HG02981 (cell line): ENCODE results near the gene FRAS1.
"Not testable (repeated sequence)": the region's sequence is repeated elsewhere in the genome, so short reads cannot be mapped to it uniquely, and the experiment has no call there.

Experiments used
- ATAC-seq: cut with Tn5 transposase; IDR thresholded peaks from one replicate; pipeline ENCODE4 v1.9.1; 2021; ENCODE audit warnings: mild to moderate bottlenecking, moderate library complexity; ENCODE audit not compliant: unreplicated experiment

FRAS1 gene

DNA sequence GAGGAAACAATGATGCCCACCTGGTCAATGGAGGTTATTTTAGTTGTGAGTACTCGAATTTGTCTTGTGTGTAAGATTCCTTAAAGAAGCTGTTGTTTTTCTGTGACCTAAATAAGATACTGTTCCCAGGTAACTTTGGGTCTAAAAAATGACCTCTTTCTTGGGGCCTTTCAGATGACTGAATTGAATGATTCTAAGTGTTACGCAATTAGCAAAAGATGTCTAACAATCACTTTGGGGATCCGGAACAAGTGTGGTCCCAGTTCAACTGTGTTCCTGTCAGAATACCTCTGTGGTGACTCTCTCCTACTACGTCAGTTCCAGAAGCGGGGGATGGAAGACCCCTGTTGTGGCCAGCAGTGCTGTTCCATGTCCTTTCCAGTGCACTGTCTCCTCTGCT is 99.4 kb downstream of the FRAS1 start:
- no peak for ATAC-seq

DNA sequence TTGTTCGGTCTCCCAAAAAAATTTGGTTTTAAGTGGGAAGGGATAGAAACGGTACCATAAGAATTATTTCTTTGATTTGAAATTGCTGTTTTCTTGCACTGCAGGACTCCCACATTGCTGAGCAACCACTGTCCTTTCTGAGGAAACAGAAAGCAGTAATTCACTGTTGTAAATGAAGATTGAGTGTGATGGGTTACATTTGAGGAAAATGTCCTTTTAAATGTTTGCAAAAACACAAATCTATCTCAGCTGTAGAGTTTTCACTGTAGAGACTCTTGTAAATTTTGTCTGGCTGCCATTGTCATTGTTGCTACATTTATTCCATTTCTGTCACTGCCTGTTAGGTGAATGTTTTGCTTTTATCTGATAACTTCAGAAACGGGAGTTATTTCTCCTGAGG is 105.2 kb downstream of the FRAS1 start:
- ATAC-seq = no peak

DNA sequence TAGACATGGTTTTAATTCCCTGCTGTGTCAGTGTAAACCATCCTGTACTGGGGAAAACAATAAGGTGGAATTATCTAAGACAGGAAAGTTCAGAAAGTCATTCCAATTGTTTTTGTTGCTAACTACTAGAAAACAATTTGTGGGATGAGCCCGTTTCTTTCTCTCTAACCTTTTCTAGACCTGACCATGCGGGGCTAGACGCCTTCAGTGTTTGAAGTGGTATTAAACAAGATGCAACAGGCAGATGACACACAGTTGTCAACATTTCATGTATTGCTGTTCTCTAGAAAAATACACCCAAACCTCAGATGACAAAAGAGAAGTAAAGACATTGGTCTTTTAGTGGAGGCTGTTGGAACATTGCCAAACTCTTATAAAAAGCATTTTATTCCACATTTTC is 105.7 kb downstream of the FRAS1 start:
- ATAC-seq = no peak

DNA sequence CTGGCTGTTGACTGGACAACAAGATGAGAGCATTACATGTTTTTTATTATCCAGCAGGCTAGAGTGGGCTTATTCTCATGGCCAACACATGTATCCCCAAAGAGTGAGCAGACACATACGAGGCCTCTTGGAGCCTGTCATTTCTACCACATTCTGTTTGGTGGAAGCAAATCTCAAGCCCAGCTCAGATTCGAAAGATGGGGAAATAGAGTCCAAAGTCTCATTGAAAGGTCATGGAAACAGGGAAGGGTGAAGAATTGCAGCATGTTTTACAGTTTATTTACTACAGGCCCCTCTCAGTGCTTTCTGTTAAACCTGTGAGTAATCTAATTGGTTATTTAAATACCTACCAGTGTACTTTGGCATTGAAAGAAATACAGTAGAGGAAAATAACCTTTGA is 108.6 kb downstream of the FRAS1 start:
- ATAC-seq = no peak

DNA sequence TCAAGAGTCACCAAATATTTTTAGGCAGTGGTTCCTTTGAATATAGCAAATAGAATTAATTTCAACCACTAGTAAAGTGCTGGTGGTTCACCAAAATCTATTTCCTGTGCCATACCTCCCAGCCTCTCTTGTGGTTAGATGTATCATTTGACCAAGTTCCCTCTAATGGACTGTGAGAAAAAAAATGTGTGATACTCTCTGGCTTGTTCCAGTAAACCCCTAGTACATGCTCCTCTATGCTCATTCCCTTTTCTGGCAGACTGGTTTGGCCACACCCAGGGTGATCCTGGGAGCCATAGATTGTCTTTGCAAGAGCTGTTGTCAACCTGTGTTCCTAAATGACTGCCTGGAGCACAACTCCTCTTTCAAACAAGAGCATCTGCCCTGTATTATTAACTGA is 109.5 kb downstream of the FRAS1 start:
- ATAC-seq = no peak

DNA sequence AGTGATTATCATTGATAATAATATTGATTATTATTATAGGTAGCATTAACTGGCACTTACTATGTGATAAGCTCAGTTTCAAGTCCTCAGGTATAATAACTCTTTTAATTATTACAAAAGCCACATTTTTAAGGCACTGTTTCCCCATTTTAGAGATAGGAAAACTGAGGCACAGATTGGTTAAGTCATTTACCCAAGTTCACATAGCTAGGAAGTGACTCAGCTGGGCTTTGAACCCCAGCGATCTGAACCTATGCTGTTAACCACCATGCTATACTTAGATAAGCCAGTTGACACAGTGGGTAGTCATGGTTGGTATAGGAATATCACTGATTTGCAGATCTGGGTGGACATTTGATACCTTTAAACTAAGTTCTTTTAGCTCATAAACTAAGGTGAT is 110.4 kb downstream of the FRAS1 start:
- ATAC-seq = no peak

DNA sequence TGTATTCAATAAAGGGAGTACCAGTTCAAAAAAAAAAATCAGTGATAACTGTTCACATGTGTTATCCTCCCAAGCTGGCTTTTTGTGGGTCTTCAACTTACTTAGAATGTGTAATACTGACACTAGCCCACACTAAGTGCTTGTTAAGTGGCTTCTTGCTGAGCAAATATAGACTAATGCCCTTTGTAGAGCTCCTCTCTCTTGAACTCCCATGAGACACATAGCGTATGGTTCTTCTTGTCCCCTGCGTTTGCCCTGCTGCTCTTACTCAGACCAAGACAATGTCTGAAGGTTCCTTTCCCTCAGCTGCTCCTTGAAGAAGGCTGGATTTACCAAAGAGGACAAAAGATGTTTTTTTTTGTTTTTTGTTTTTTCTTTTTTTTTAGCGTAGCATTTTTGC is 110.9 kb downstream of the FRAS1 start:
- ATAC-seq = no peak

DNA sequence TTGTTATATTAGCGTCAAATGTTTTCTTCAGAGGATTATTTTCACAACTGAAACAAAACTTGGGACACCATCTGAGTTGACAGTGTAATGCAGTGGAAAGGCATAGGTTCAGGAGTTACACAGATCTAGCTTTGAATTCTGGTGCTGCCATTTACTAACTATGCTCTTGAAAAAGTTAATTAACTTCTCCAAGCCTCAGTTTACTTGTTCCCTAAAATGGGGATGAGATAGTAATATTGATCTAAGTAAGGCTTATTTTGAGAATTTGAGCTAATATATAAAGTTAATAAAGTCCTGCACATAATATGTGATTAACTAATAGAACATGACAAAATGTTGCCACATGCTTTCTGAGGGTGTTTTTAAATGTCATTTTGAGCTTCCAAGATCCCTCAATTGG is 112.6 kb downstream of the FRAS1 start:
- ATAC-seq = no peak

DNA sequence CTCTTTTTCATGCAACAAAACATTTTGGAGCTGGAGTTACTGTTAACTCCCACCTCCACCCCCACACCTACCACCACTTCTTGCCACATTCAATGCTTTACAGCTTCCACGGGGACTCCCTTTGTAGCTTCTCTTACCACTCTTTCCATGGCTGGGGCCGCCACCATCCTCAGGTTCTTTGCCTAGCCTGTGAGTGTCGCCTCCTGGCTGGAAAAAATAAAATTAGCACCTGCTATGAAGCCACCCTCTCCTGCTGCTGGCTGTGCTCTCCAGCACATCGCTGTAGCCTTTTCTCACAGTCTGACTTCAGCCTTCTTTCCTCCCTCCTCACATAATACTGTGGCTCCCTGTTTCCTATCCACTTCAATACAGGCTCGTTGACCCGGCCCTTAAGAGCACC is 114.4 kb downstream of the FRAS1 start:
- no peak for ATAC-seq

DNA sequence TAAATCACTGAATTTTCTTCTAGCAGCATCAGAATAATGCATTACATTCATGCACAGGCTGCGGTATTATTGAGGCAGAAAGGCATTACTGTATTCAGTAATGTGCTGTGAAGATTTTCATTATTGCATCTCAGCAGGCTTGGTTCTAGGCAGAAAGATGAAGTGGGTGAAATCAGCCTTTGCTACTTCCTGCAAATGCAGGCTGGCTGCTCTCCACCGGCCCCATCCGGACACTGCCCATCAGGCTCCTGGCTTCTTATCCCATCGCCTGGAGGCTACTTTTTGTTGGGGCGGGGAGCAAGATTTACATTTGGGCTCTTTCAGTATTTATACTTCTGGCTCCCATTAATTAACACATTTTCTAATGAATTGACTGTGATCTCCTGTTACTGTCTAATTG is 117.8 kb downstream of the FRAS1 start:
- ATAC-seq = no peak

DNA sequence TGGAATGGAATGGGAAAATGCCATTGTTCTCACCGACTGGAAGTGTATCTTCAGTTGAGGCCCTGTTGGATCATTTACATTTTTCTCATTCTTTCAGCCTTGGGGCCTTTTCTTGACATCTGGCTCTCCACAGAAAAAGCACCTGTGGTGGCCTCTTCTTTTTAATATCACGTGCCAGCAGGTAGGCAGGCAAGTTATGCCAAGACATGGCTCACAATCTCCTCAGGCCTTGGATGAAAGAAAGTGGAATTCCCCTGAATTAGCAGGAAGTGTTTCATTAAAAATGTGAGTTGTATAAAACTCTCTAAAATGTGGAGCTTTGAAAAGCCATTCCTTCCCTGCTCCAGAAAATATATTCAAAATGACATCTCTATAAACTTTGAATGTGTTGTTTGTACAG is 122.1 kb downstream of the FRAS1 start:
- ATAC-seq = no peak

DNA sequence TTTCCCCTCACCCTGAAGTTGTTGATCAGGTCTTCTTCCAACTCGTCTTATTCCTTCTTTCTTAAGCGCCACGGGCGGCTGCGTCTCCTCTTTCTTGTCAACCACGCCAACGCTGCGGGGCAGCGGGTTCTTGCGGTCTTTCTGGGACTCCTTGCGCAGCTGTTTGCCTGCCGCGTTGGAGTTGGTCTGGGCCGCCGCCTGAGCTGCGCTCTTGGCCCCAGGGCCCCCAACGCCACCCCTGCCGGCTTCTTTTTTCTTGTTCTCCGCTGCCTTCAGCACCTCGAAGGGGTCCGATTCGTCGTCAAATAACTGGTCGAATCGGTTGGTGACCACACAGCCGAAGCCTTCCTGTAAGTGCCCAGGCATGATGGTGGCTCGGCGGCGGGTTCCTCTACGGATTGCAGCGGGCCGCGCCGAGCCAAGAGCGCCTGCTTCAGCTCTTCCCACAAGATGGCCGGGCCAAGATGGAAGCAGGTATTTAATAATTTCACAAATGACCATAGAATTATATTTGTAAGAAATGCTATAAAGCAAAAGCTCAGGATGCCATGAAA is 124.6 kb downstream of the FRAS1 start:
- ATAC-seq = not testable (repeated sequence)

DNA sequence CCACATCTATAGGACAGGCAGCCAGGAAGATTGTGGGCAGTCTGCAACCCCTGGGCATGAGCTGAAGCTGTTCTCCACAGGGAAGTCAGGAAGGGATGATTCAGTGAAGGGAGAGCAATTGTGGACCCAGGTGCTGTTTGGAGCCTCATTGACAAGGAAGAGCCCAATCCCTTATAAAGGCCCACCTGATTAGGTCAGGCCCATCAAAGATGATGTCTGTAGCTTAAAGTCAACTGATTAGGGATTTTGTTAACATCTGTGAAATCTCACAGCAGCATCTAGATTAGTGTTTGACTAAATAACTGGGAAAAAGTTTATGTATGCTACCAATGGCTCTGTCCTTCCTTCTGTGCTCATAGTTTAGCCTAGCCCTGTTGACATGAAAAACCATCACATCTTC is 127.5 kb downstream of the FRAS1 start:
- no peak for ATAC-seq

DNA sequence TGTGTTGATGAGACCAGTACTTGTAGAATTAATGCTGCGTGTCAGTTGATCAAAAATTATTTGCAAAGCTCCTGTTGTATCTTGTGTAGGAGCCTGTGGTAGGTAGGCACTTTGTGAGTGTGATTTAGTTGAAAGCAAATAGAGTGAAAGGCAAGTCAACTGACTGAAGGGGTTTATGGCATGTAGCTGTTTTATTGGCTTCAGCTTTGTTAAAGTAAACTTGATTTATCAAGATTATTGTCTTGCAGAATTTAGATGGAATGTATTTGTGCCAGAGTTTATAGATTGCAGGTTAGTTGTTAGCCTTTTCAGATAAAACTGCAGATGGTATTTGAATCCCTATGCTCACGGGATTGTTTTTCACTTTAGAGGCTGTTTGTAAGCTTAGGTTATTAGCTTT is 128.0 kb downstream of the FRAS1 start:
- ATAC-seq = no peak

DNA sequence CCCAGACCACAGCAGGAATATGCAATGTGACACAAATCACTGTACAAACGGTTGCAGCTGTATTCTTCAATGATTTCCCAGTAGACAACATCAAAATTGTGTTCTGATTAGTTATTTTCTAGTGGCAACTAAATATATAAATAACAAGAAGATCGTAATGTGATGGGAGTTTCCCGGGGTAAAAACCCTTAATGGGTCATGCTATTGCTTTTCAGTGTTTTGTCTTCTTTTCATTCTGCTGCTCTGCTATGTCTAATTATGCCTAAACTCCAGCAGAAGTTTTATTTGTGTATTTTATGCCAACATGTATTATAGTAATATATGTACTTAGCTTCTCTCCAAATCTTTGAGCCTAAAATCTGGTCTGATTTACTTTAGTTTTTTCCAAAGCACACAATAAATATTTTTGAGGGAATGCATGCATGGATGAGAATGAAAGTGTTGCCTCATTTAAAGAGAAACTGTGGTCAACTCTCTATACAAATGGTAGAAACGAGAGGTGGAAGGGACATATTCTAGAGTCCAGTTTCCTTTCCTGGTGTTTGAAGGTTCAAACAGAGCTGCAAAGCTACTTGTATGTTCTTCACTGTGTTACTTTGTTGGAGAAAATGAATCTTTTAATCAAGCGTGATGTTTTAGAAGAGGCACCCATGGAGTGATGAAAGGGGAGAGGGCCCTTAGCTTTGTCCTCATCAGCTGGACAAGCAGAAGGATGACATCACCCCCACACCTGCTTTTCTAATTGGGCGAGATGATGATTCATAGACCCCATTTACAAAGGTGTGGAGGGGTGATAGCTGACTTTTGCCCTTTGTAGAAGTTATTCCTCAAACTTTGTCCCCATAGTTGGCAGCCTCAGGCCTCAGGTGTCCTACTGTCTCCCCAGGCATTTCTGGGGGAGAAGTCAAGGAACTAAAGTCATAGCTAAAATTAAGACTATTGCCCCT is 129.7 kb downstream of the FRAS1 start:
- no peak for ATAC-seq

DNA sequence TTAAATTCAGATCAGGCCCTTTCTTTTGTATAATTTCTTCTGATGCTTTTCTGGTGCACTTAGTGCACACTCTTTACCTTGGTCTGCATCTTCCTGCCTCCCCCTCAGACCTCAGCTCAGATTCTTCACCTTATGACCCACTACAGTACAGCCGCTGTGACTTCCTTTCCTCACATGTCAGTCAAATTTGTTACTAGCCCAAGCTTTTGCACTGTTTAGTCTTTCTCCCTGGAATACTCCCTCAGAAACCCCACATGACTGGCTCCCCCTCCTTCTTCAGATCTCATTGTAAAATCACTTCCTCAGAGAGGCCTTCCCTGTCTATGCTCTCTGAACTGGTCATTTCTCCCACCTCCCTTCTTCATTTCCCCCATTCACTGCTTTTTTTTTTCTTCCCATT is 132.9 kb downstream of the FRAS1 start:
- no peak for ATAC-seq

DNA sequence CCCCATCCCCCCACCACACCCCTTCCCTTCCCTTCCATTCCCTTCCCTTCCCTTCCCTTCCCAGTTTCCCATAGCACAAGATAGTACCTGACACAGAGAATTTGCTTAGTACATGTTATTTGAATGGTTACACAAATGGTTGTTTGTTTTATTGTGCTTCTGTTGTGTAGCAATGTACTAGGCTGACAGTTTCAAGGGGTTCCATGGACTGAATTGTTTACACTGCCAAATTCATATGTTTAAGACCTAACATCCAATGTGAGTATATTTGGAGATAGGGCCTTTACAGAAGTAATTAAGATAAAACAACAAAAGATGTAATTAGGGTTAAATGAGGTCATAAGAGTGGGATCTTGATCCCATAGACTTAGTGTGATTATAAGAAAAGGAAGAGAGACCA is 133.5 kb downstream of the FRAS1 start:
- ATAC-seq = no peak

DNA sequence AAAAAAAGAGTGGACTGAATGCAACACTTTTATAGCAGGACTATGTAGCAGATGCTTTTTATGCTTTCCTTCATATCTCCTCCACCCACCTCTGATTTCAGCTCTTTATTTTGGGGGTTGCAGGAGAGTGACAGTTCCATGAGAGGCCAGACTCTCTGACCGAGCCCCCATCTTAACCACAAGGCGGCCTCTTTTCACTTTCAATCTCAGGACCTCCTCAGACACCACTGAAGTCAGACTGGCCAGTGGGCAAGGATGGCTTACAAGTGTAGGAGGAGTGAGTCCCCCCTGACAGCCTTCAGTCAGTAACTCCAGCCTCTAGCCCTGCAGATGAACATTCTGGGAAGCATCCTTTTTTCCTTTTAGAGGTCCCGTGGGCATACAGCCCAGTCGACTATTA is 140.8 kb downstream of the FRAS1 start:
- no peak for ATAC-seq

DNA sequence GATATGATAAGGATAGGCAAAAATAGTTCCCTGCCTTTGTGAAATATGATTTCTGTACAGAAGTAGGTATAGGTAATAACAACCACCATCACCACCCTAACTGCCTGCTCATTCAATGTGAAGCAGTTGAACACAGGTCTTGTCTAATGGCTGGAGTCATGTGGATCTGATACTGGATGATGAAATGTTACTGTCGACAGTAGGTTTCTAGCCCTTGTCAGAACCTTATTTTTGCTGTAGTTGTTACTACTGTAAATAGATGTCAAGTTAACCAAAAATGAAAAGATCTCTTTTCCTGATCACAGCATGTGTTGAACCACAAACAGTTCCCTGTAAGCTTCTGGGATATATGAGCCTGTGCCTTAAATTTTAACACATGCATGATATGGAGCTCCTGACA is 142.9 kb downstream of the FRAS1 start:
- no peak for ATAC-seq

DNA sequence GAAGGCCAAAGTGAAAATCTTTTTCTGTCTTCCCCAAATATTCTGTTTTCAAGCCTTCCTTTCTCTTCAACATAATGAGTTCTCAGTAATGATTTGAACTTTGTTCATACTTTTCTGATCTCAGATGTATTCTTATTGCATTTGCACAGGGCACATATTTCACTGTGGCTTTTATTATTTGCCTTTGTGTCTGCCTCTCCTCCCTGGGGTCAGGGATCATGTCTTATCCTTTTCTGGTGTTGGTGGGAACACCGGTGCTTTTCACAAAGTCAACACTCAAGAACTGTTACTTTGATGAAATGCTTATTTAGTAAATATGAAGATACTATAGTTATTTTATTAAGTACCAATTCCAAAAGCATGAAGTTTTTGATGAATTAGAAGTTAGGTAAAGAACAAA is 143.8 kb downstream of the FRAS1 start:
- ATAC-seq = no peak

DNA sequence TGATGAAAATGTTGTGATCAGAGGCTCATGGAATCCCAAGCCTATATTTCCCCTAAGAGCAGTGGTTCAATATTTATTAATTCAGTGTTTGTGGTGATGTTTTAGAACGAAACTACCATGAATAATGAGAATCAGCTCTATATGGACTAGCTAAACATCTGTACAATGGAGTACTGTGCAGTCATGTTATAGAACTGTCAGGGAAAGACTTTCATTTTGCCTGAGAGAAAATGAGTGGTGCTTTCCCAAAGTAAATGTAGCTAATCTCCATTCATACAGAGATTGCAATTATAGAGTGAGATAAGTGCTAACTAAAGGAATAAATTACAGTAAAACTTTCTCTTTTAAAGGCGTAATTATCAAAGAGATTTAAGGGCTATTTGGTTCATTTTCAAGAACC is 147.1 kb downstream of the FRAS1 start:
- ATAC-seq = no peak

DNA sequence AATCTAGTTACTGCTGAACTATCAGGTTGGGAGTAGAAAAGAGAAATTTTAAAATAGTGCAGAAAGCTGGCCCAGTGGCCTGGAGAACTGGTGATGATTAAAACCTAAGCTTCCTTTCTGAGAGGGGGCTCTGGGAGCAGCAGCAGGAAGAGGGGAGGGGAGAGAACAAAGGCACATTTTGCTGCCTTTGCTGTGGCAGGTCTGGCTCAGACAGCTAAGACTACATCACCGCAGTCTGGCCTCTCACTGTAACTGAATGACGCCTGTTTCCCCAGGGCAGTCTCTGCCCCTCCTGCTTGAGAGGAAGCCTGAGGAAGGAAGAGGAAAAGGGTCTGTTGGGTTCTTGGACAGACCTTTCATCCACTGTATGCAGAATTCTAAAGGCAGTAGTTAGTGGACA is 148.5 kb downstream of the FRAS1 start:
- ATAC-seq = no peak

DNA sequence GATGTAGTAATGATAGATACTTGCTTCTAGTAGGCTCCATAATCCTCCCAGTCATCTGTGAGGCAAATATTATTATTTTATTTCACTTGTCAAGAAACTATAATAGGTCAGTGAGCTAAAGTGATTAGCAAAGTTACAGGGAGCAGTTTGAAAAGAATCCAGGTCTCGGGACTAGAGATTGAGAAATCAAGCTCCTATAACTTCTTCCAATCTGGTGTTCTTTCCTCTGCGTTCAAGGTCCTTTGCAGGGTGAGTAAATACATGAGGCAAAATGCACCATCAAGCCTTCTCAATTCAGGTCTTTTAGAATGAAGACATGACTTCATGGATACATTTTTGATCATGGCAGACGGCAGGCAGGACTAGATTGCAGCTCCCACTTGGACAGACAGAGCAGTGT is 150.4 kb downstream of the FRAS1 start:
- ATAC-seq = no peak
